ENCODE measurements around the gene SPIC.

GRCh38 chr12:101493556-101493955, 18.4 kb downstream of the SPIC start:
- TF ChIP-seq POLR2A (IDR thresholded peaks at IDR 0.05; ENCODE audit: low read length) (no peak), GATA1 (IDR thresholded peaks at IDR 0.05; ENCODE audit: low read depth, low read length) (no peak)
